ENCODE data around the gene SLC39A9. TPM values are rescaled to one million over a fixed set of nuclear protein-coding genes. Genes with fewer than 3 reads are reported as not detected.

The SLC39A9 gene
- total RNA-seq, 6 donors from 2014 or later: 17.8 to 70.4 (median 54.0) TPM

DNA sequence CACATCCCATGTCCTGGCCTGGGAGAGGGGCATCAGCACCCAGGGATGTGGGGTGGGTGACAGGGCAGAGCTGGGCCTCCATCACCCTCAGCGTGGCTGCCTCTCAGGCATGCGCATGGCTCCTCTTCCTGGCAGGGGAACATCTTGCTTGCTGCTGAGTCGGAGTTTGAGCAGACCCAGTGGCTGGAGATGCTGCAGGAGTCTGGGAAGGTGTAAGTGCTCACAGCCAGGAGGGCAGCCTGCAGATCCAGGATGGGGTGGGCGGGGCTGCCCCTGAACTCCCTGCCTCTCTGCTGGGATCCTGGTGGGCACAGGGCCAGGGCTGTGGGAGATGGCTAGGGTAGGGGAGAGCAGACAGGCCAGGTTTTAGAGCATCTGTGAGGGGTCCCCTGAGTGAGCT, 102.2 kb downstream of the SLC39A9 start:
- Histone ChIP-seq H3K27me3 (no peaks in the 10 kb centered on the region), H3K36me3 (no peaks in the 10 kb centered on the region), H3K9me3 (no peaks in the 10 kb centered on the region), H3K27ac (no peak overlapping the region), H3K4me3 (no peak overlapping the region), H3K4me1 (peaks cover 0 to 13% (median 0%) of the 10 kb centered on the region in 4 donors)
- ATAC-seq (ENCODE audit: low FRiP score in 2 of 2) (no peak), DNase-seq (peak in 1 of 2 donors; percentile 42)
- 84% methylated on average over 4 of the region's 4 CpGs; no CpG with 5 or more reads in 1 of the 2 donors for WGBS, 2 donors
- TF ChIP-seq POLR2AphosphoS5 (IDR thresholded peaks at IDR 0.05): no peak
- no peak for TF ChIP-seq CTCF (IDR thresholded peaks at IDR 0.05)
- no peak for TF ChIP-seq EP300 (IDR thresholded peaks at IDR 0.05)

- no peaks in the 10 kb centered on the region for H3K27me3 ChIP-seq
- ATAC-seq (ENCODE audit: low FRiP score in 2 of 2): no peak
- WGBS, 2 donors: 53 to 72% methylated on average over 3 to 4 of the region's 4 CpGs
- DNase-seq: peak in 1 of 2 donors; percentile 61
- no peaks in the 10 kb centered on the region for H3K9me3 ChIP-seq
- H3K4me1 ChIP-seq: peaks cover 0 to 13% (median 0%) of the 10 kb centered on the region in 4 donors
- H3K27ac ChIP-seq: no peak overlapping the region
- no peaks in the 10 kb centered on the region for H3K36me3 ChIP-seq
- TF ChIP-seq POLR2A (IDR thresholded peaks at IDR 0.05) (no peak), EP300 (IDR thresholded peaks at IDR 0.05) (no peak), CTCF (IDR thresholded peaks at IDR 0.05) (no peak), POLR2AphosphoS5 (IDR thresholded peaks at IDR 0.05) (no peak)
- H3K4me3 ChIP-seq: no peak overlapping the region
Observed at GRCh38 chr14:69501423-69501838, 102.9 kb downstream of the SLC39A9 start.

GRCh38 chr14:69504775-69505174, 106.3 kb downstream of the SLC39A9 start:
- no peak for TF ChIP-seq EP300 (IDR thresholded peaks at IDR 0.05)
- no peak for TF ChIP-seq CTCF (IDR thresholded peaks at IDR 0.05)
- no peak for TF ChIP-seq POLR2A (IDR thresholded peaks at IDR 0.05)
- no peak for TF ChIP-seq POLR2AphosphoS5 (IDR thresholded peaks at IDR 0.05)
- 100% methylated on average over 1 of the region's 1 CpG; no CpG with 5 or more reads in 1 of the 2 donors for WGBS, 2 donors
- no peak overlapping the region for H3K27ac ChIP-seq
- H3K36me3 ChIP-seq: no peaks in the 10 kb centered on the region
- DNase-seq (no peak), ATAC-seq (ENCODE audit: low FRiP score in 2 of 2) (no peak)
- H3K27me3 ChIP-seq: no peaks in the 10 kb centered on the region
- no peak overlapping the region for H3K4me3 ChIP-seq
- H3K4me1 ChIP-seq: peaks cover 0 to 18% (median 0%) of the 10 kb centered on the region in 4 donors
- no peaks in the 10 kb centered on the region for H3K9me3 ChIP-seq

DNA sequence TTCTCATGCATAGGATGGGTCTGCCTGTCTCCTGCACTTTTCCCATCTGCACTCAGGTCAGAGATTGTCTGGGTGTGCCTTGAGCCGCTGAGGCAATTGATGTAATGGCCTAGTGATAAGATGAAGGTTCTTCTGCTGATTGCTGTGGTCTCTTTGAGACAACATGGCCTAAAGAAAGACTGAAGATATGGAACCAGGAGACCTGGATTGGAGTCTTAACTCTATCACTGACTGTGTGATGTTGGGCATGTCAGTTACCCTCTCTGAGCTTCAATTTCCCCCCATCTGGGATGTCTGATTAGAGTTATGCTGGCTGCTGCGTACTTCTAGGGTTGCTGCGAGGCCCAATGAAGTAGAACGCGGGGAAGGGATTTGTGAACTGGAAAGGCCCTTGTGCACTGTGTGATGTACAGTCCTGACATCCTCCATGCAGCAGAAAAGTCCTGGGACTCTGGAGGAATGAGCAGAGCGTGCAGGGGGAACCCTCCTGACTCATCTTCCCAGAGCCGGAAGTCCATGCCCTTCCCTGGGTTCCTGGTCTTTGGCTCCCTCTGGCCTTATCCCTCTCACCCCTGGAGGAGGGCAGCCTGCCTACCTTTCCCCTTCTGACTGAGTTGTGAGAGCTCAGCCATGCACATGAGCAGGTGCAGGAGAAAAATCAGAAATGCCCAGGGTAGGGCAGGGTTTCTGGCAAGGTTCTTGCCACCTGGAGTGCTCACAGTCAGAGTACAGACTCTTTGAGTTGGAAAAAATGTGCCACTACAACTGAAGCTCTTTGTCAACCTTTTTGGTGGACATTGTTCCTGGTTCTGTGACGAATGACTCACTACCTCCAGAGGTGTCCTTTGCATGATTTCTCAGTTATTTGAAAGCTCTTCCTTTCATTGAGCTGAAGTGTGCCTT, 107.1 kb downstream of the SLC39A9 start:
- H3K27me3 ChIP-seq: no peaks in the 10 kb centered on the region
- ATAC-seq (ENCODE audit: low FRiP score in 2 of 2): peak; percentile 17 to 78
- H3K4me1 ChIP-seq: peaks cover 0 to 18% (median 0%) of the 10 kb centered on the region in 4 donors
- peak overlapping the region in 3 of 4 donors; percentile 48 to 53 (median 52) for H3K27ac ChIP-seq
- no peak overlapping the region for H3K4me3 ChIP-seq
- H3K36me3 ChIP-seq: no peaks in the 10 kb centered on the region
- no peaks in the 10 kb centered on the region for H3K9me3 ChIP-seq
- 83 to 84% methylated on average over 8 of the region's 8 CpGs for WGBS, 2 donors
- TF ChIP-seq EP300 (IDR thresholded peaks at IDR 0.05): peak in 1 of 4 donors; percentile 5
- peak in 1 of 6 experiments; percentile 6 for TF ChIP-seq CTCF (IDR thresholded peaks at IDR 0.05)
- TF ChIP-seq POLR2A (IDR thresholded peaks at IDR 0.05): no peak
- no peak for TF ChIP-seq POLR2AphosphoS5 (IDR thresholded peaks at IDR 0.05)
- peak in 1 of 2 donors; percentile 48 for DNase-seq
